Breast epithelium (tissue), 4 donors: Measurements from ENCODE around the gene SLC37A3. TPM values are rescaled to one million over a fixed set of nuclear protein-coding genes. Genes with fewer than 3 reads are reported as not detected.

Source experiments
- DNase-seq, 2 donors: peaks; one replicate each; pipeline ENCODE4 v3.0.0-alpha.2; 2019; ENCODE audit warnings: low spot score in 2 of 2
- H3K27ac ChIP-seq, 2 donors: fragments of 200-600 bp; sonication (generic) in 1 of 2; one replicate each; pipeline ENCODE4 v1.5.1; 2016 to 2019; ENCODE audit warnings: mild to moderate bottlenecking in 1 of 2
- H3K27me3 ChIP-seq, 2 donors: fragments of 200-600 bp; sonication (generic) in 1 of 2; one replicate each; pipeline versions ENCODE4 v1.5.1 to v1.6.0; 2017 to 2019; ENCODE audit warnings: control low read depth in 1 of 2, mild to moderate bottlenecking in 1 of 2
- H3K36me3 ChIP-seq: fragments of 200-600 bp; one replicate; pipeline ENCODE4 v1.5.1; 2019
- H3K4me1 ChIP-seq, 2 donors: fragments of 200-600 bp; sonication (generic); one replicate each; pipeline ENCODE4 v1.5.1; 2016 to 2019; ENCODE audit warnings: control low read depth in 1 of 2
- H3K4me3 ChIP-seq, 3 donors: fragments of 200-600 bp; sonication (generic); 1 replicate in 2 of 3; 2 replicates in 1 of 3; pipeline ENCODE4 v1.5.1; 2016 to 2019; ENCODE audit warnings: mild to moderate bottlenecking in 3 of 3, moderate library complexity in 2 of 3
- H3K9me3 ChIP-seq, 2 donors: fragments of 200-600 bp; sonication (generic) in 1 of 2; one replicate each; pipeline ENCODE4 v1.5.1; 2016 to 2019; ENCODE audit warnings: control low read depth in 1 of 2
- CTCF ChIP-seq, 3 donors: fragments of 450-650 bp; IDR thresholded peaks; one replicate each; pipeline ENCODE4 v1.5.1; 2016 to 2017; ENCODE audit warnings: antibody characterized with exemption in 3 of 3, mild to moderate bottlenecking in 3 of 3, moderate library complexity in 3 of 3
- POLR2A ChIP-seq: fragments of 450-650 bp; IDR thresholded peaks from one replicate; pipeline ENCODE4 v1.6.1; 2016; ENCODE audit warnings: antibody characterized with exemption, mild to moderate bottlenecking, moderate library complexity
- POLR2AphosphoS5 ChIP-seq, 3 donors: sonication (generic); formaldehyde crosslinking; IDR thresholded peaks; one replicate each; pipeline ENCODE4 v1.6.1; 2017; ENCODE audit warnings: antibody characterized with exemption in 3 of 3
- intact Hi-C: fragments of 100-400 bp; cut with DNase I; formaldehyde crosslinking; loops from one replicate; pipeline ENCODE4 v1.15.1; 2023; ENCODE audit warnings: low total_unique reads
- total RNA-seq, 3 donors: library from RNA; depleted of rRNA; stranded (reverse); fragments of >200 nt; gene quantifications; one replicate each; pipeline ENCODE4 v1.1.0, GENCODE V29; 2016

The SLC37A3 gene
- total RNA-seq, 3 donors from 2014 or later = 64.0 to 89.8 (median 79.3) TPM

GRCh38 chr7:140295224-140295738 lies 103.0 kb downstream of the SLC37A3 start:
- TF ChIP-seq CTCF (IDR thresholded peaks at IDR 0.05) (no peak), POLR2AphosphoS5 (IDR thresholded peaks at IDR 0.05) (no peak), POLR2A (no peak)
- H3K9me3 ChIP-seq = no peaks in the 10 kb centered on the region
- no peaks in the 10 kb centered on the region for H3K4me1 ChIP-seq
- no peak for DNase-seq
- intact Hi-C loops = no loop called here
- H3K27ac ChIP-seq = no peak overlapping the region
- H3K27me3 ChIP-seq = no peaks in the 10 kb centered on the region
- no peaks in the 10 kb centered on the region for H3K36me3 ChIP-seq
- H3K4me3 ChIP-seq = no peak overlapping the region

GRCh38 chr7:140294454-140294853 lies 103.9 kb downstream of the SLC37A3 start:
- no peak for DNase-seq
- Histone ChIP-seq H3K4me3 (no peak overlapping the region), H3K4me1 (no peaks in the 10 kb centered on the region), H3K9me3 (no peaks in the 10 kb centered on the region), H3K27me3 (no peaks in the 10 kb centered on the region), H3K27ac (no peak overlapping the region), H3K36me3 (no peaks in the 10 kb centered on the region)
- no peak for TF ChIP-seq CTCF (IDR thresholded peaks at IDR 0.05)
- TF ChIP-seq POLR2A = no peak
- no peak for TF ChIP-seq POLR2AphosphoS5 (IDR thresholded peaks at IDR 0.05)
- intact Hi-C loops = no loop called here

GRCh38 chr7:140292438-140292837 lies 105.9 kb downstream of the SLC37A3 start:
- no peaks in the 10 kb centered on the region for H3K36me3 ChIP-seq
- no peaks in the 10 kb centered on the region for H3K27me3 ChIP-seq
- intact Hi-C loops = no loop called here
- no peaks in the 10 kb centered on the region for H3K9me3 ChIP-seq
- TF ChIP-seq CTCF (IDR thresholded peaks at IDR 0.05) (no peak), POLR2AphosphoS5 (IDR thresholded peaks at IDR 0.05) (no peak)
- no peak overlapping the region for H3K4me3 ChIP-seq
- H3K4me1 ChIP-seq = no peaks in the 10 kb centered on the region
- H3K27ac ChIP-seq = no peak overlapping the region
- DNase-seq = no peak

GRCh38 chr7:140289804-140290203 lies 108.5 kb downstream of the SLC37A3 start:
- no peak for DNase-seq
- Histone ChIP-seq H3K36me3 (no peaks in the 10 kb centered on the region), H3K27me3 (no peaks in the 10 kb centered on the region), H3K9me3 (no peaks in the 10 kb centered on the region), H3K4me1 (no peaks in the 10 kb centered on the region), H3K27ac (no peak overlapping the region), H3K4me3 (no peak overlapping the region)
- intact Hi-C loops = no loop called here
- TF ChIP-seq CTCF (IDR thresholded peaks at IDR 0.05) (no peak), POLR2A (no peak), POLR2AphosphoS5 (IDR thresholded peaks at IDR 0.05) (no peak)

- Histone ChIP-seq H3K27me3 (no peaks in the 10 kb centered on the region), H3K9me3 (peaks cover 0 to 4% of the 10 kb centered on the region in 2 donors), H3K4me3 (no peak overlapping the region), H3K4me1 (no peaks in the 10 kb centered on the region), H3K36me3 (no peaks in the 10 kb centered on the region), H3K27ac (no peak overlapping the region)
- no peak for DNase-seq
- no peak for TF ChIP-seq CTCF (IDR thresholded peaks at IDR 0.05)
- TF ChIP-seq POLR2A = no peak
- TF ChIP-seq POLR2AphosphoS5 (IDR thresholded peaks at IDR 0.05) = no peak
- intact Hi-C loops = no loop called here
Observed at GRCh38 chr7:140287988-140288387, 110.3 kb downstream of the SLC37A3 start.
